DMS53 treated with DMSO at 0.1 percent for 48 hours (cell line): ENCODE results near the gene AKAP9.
A peak's percentile ranks its signal among the peaks of the same experiment; 100 is the strongest.
"Not testable (repeated sequence)": the region's sequence is repeated elsewhere in the genome, so short reads cannot be mapped to it uniquely, and the experiment has no call there.

Source experiments
- DNase-seq: peaks from one replicate; lab custom pipeline; 2025; ENCODE audit not compliant: unreplicated experiment; lab: John Stamatoyannopoulos, UW

The AKAP9 gene

DNA sequence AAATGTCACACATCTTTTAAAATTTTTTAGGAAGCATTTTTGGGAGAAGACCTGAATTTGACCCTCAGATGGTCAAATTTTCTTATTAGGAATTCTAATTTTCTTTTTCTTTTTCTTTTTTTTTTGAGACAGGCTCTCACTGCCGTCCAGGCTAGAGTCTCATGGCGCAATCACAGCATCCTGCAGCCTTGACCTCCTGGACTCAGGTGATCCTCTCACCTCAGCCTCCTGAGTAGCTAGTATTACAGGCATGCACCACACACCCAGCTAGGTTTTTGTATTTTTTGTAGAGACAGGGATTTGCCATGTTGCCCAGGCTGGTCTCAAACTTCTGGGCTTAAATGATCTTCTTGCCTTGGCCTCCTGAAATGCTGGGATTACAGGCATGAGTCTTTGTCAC is 65.4 kb downstream of the AKAP9 start:
- DNase-seq, result no peak

DNA sequence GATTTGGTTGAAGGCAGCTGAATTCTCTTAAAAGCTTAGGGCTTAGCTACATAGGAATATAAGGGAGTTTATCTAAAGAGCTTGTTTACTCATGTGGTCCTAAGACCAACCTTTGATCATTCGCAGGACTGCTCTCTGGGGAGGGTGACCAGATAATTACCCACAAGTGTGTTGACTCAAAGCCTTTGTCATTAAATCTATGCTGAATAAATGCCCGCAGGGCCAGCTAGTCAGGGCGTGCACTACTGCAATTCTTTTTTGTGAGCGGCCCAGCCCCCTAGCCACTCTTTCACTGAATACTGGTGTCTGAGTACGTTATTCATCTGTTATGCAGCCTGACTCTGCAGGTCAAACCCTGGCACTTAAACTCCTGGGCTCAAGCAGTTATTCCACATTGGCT is 69.6 kb downstream of the AKAP9 start:
- DNase-seq, result no peak

- DNase-seq, result no peak
These were observed 72.9 kb downstream of the AKAP9 start for GRCh38 chr7:92013611-92014010.

- DNase-seq, result no peak
These were observed 80.0 kb downstream of the AKAP9 start for GRCh38 chr7:92020636-92021035.

DNA sequence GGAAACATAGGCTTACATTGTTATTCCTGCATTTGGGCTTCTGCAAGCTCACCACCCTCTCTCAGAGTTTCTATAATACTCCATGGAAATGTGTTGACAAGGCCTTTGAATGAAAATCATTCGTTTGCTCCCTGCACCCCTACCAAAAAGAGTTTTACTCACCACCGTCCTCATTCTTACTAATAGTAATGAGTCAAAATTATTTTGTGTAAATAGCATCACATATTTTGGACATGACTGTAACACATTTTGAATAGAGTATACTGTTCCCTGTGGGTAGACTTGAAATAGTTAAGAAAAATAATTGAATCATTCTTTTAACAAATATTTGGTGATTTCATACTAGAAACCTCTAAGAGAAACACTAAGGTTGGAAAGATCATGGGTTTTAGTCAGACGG is 84.6 kb downstream of the AKAP9 start:
- no peak for DNase-seq

DNA sequence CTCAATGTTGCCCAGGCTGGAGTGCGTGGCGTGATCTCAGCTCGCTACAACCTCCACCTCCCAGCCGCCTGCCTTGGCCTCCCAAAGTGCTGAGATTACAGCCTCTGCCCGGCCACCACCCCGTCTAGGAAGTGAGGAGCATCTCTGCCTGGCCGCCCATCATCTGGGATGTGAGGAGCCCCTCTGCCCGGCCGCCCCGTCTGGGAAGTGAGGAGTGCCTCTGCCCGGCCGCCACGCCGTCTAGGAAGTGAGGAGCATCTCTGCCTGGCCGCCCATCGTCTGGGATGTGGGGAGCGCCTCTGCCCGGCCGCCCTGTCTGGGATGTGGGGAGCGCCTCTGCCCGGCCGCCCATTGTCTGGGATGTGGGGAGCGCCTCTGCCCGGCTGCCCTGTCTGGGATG is 86.0 kb downstream of the AKAP9 start:
- not testable (repeated sequence) for DNase-seq

- DNase-seq, result not testable (repeated sequence)
These were observed 86.5 kb downstream of the AKAP9 start for GRCh38 chr7:92027128-92027527.

DNA sequence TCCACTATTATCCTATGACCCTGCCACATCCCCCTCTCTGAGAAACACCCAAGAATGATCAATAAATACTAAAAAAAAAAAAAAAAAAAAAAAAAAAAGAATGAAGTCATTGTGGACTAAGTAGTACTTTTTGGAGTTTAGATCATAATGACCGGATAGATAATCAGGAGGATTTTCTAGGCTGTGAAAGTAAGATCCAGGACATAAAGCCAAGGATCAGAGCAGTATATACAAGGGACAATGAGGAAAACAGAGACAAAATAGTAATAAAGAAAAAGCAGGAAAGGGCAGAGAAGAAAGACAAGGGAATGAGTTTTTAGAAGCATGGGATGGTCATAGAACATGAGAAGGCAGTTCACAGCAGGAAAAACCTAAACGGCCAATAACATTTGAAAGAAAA is 87.6 kb downstream of the AKAP9 start:
- no peak for DNase-seq

DNA sequence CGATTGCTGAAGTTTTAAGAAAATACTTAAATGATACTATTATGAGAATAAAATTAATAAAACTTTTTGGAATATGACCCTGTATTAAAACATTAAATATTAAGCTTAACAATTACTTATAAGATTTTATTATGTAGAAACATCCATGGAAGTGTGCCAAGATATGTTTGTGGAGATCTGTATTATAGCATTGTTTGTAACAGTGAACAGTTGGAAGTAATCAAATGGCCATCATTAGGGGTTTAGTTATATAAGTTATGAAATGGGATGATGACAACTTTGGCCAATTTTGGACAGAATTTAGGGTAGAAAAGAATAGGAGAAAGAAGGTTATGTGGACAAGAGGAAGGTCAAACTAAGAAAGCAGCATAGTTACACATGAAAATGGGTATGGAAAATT is 88.0 kb downstream of the AKAP9 start:
- DNase-seq, result no peak

DNA sequence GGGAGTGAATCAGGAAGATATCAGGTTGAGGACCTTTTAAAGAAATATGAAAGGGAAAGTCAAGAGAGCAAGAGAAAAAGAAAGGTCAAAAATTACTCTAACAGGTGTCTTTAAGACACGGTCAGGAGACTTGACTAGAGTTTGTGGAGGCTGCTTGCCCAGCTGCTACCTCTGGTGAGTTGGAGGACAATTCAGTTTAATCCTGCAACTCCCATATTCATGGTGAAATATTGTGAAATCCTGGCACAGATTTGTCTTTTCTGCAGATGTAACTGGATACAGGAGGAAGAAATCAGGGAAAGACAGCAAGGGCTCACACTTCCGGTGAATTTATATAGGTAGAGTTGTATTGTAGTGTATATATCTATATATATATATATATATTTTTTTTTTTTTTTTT is 93.5 kb downstream of the AKAP9 start:
- no peak for DNase-seq

DNA sequence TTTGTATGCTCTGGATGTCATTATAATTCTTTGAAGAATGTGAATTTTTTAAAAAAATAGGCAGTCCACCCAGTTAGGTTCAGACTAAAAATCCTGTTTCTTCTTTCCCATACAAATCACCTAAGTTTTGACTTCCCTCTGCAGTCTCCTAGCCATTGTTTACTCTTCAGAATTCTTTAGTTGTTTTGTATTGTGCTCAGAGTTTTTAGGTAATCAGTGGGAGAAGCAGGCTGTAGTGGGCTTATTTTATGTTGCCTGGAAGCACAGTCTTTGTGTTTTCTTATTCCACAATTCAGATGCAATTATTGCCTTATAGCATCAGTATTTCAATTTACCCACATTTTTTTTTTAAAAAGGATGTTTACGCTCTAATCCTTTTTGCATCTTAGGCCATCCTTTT is 94.9 kb downstream of the AKAP9 start:
- DNase-seq, result no peak

DNA sequence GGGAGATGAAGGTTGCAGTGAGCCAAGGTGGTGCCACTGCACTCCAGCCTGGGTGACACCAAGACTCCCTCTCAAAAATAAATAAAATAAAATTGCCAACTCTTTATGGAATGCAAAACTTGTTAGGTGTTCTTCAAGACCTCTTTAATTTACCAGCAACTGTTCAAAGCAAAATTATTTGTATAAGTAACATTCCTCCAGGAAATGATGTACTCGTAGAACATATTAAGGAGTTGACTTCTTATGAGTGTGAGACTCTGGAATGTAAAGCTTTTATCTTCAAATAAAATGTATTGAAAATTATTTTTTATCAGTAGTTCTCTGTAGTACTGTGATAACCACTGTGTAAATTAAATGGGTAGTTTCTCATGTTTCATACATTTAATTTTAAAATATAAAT is 99.2 kb downstream of the AKAP9 start:
- DNase-seq, result no peak

DNA sequence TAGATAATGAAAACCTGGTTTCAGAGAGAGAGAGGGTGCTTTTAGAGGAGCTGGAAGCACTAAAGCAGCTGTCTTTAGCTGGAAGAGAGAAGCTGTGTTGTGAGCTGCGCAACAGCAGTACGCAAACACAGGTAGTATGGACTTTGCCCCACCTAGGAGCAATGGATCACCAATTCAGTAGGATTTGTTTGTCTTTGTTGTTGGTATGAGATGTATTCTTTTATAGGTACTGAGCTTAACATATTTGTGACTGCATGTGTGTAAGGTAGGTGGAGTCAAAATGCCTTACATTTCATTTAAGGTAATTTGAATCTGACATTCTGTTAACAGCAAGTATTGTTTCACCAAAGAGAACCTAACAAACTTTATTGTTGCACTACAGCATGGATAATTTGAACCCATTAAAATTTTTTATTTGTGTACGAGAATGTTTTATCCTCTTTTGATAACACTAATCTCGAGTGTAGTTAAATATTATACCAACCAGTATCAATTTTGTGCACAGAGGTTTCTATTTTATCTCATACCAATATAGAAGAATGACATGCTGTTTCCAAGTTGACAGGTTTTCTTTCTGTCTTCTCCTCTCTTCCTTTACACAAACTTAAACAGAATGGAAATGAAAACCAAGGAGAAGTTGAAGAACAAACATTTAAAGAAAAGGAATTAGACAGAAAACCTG is 101.5 kb downstream of the AKAP9 start:
- DNase-seq, result peak; percentile 94

- DNase-seq, result no peak
These were observed 102.4 kb downstream of the AKAP9 start for GRCh38 chr7:92043098-92043497.

DNA sequence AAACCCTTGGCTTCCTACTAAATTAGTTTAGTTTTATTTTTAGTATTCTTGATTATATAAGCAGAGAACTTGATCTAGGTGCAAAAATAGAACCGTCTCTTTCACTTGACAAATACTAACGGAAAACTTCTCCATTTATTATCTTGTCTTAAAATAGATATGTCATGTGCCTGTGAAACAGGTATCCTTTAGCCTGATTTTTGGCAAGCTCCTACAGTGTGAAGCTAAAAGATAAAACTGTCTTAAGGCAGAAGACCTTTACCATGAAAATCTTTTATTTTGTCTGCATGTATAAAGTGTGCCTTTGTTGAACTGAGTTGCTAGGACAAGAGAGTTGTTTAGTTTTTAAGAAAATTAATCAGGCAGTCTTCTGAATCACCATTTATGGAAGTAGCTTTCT is 103.0 kb downstream of the AKAP9 start:
- no peak for DNase-seq

DNA sequence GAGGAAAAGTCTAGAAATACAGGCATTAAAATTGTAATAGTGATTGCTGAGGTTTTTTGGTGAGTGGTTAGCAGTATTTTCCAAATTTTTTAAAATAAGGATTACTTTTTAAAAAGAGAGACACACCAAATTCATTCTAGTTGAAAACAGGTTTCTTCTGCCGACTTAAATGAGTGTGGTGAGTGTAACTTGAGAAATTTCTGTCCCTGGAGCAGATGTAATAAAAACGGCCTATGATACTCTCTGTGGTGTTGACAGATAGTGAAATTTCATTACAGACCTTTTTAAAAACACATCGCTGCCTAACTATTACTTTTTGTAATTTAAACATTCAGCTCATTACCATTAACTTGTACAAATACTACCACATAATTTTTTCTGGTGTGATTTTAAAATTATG is 103.5 kb downstream of the AKAP9 start:
- no peak for DNase-seq

- DNase-seq, result no peak
These were observed 104.3 kb downstream of the AKAP9 start for GRCh38 chr7:92044940-92045339.

- no peak for DNase-seq
These were observed 111.0 kb downstream of the AKAP9 start for GRCh38 chr7:92051655-92052054.

- DNase-seq, result no peak
These were observed 111.5 kb downstream of the AKAP9 start for GRCh38 chr7:92052159-92052558.

- DNase-seq, result no peak
These were observed 112.0 kb downstream of the AKAP9 start for GRCh38 chr7:92052684-92053083.

DNA sequence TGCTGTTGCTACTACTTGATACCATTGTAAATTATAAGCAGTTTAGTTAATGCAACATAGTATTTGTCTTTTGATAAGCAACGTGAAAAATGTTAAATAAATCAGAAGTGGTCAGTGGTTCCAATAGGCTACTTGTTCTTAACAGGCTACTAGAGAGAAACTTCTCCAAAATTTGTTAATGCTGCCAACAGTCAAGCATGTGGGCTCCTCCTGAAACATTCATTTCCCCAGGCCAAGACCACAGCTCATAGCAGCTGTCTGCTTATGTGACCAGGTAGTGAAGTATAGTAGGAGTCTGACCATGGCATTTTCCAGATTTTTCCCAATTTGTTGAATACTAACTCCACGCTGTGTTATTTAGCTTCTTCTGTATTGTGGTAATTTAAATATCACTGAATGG is 112.7 kb downstream of the AKAP9 start:
- DNase-seq, result no peak

DNA sequence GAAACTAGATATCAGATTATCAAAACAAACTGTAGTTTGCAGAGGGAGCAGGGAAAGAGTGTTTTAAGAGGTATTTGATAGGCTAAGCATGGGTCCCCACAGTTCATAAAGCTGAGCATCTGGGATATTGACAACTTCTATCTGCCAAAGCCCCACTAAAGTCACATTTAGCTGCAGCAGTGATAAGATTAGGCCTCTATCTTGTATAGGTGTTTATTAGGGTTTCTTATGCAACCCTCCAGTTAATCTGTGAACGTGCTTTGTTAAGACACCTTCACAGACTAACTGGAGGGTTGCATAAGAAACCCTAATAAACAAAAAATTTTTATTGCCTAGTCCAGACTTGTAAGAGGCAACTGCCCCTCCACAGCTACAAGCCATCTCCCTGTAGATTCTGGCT is 115.6 kb downstream of the AKAP9 start:
- no peak for DNase-seq

DNA sequence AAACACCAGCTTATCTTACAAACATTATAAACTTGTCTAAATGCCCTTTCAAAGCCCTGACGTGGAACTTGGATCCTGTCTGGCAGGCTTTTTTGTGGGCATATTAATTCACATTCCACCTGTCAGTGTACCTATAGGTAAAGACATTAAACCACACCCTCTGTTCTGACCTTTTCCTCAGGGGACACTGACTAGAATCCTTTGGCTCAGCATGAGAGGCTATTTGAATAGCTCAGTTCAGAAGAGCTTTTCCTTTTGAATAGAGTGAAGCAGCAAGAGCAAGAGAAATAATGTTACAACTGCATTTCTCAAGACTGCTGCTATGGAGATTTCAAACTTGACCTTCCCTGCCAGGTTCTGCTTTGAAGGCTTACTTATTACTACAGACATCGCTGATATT is 116.7 kb downstream of the AKAP9 start:
- peak; percentile 10 for DNase-seq

GRCh38 chr7:92058040-92058439 is 117.4 kb downstream of the AKAP9 start:
- no peak for DNase-seq
